ENCODE data around the gene CCDC6.

DNA sequence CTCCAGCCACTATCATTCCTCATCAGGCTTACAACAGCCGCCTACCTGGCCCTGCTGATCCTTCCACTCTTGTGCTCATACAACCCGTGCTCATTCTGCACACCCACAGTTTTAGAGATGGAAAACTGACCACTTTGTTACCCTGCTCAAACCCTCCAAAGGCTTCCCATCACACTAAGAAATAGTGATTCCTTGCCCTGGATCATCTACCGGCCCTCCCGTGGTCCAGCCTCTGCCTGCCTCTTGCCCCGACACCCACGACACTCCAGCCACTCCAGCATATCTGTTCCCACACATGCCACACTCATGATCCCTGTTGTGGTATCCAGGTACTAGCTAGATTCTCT is 36.8 kb downstream of the CCDC6 start:
- TF ChIP-seq EZH2 (IDR thresholded peaks at IDR 0.05; ENCODE audit: low read length), result no peak
- TF ChIP-seq, protein P1, sequence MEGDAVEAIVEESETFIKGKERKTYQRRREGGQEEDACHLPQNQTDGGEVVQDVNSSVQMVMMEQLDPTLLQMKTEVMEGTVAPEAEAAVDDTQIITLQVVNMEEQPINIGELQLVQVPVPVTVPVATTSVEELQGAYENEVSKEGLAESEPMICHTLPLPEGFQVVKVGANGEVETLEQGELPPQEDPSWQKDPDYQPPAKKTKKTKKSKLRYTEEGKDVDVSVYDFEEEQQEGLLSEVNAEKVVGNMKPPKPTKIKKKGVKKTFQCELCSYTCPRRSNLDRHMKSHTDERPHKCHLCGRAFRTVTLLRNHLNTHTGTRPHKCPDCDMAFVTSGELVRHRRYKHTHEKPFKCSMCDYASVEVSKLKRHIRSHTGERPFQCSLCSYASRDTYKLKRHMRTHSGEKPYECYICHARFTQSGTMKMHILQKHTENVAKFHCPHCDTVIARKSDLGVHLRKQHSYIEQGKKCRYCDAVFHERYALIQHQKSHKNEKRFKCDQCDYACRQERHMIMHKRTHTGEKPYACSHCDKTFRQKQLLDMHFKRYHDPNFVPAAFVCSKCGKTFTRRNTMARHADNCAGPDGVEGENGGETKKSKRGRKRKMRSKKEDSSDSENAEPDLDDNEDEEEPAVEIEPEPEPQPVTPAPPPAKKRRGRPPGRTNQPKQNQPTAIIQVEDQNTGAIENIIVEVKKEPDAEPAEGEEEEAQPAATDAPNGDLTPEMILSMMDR (optimal IDR thresholded peaks at IDR 0.05 in 1 of 3, IDR thresholded peaks at IDR 0.05 in 1 of 3, conservative IDR thresholded peaks at IDR 0.05 in 1 of 3; ENCODE audit: extremely low read depth in 1 of 3, insufficient read depth in 2 of 3, low read length in 3 of 3), result no peak

All from keratinocyte (primary cell).